Adrenal gland (tissue), 12 donors: ENCODE measurements around the gene CBL. TPM values are rescaled to one million over a fixed set of nuclear protein-coding genes. Genes with fewer than 3 reads are reported as not detected.
A peak's percentile ranks its signal among the peaks of the same experiment; 100 is the strongest.

ENCODE experiments used
- DNase-seq, 7 donors: peaks; one replicate each; pipeline ENCODE4 v3.0.0-alpha.2; 2019 to 2020
- H3K27ac ChIP-seq, 5 donors: fragments of 200-600 bp; sonication (generic) in 4 of 5; 1 replicate in 3 of 5; 2 replicates in 2 of 5; pipeline versions ENCODE4 v1.5.1 to v1.8.0; 2016 to 2020; ENCODE audit warnings: mild to moderate bottlenecking in 1 of 5
- H3K27me3 ChIP-seq: fragments of 200-600 bp; 2 replicates; pipeline ENCODE4 v1.8.0; 2021
- H3K36me3 ChIP-seq, 2 donors: fragments of 200-600 bp; replicated peaks in 1 of 2; 1 replicate in 1 of 2; 2 replicates in 1 of 2; pipeline versions ENCODE4 v1.5.1 to v1.8.0; 2018 to 2022
- H3K4me1 ChIP-seq, 2 donors: fragments of 200-600 bp; replicated peaks in 1 of 2; 1 replicate in 1 of 2; 2 replicates in 1 of 2; pipeline versions ENCODE4 v1.5.1 to v1.8.0; 2018 to 2021
- H3K4me3 ChIP-seq, 4 donors: fragments of 200-600 bp; sonication (generic) in 3 of 4; one replicate each; pipeline ENCODE4 v1.5.1; 2016 to 2018
- H3K9me3 ChIP-seq, 3 donors: fragments of 200-600 bp; sonication (generic) in 1 of 3; replicated peaks in 1 of 3; 1 replicate in 2 of 3; 2 replicates in 1 of 3; pipeline versions ENCODE4 v1.5.1 to v1.8.0; 2016 to 2021
- POLR2A ChIP-seq, 2 donors: fragments of 450-650 bp; IDR thresholded peaks; one replicate each; pipeline ENCODE4 v1.6.1; 2017; ENCODE audit warnings: antibody characterized with exemption in 2 of 2, mild to moderate bottlenecking in 2 of 2, moderate library complexity in 1 of 2
- WGBS, 4 donors: extraction: QIAGEN DNeasy Blood & Tissue Kit in 2 of 4; methylation state at CpG; one replicate each; pipeline versions ENCODE4 v1.1.5 to v1.1.7; 2013 to 2017; 5-methylcytosine and 5-hydroxymethylcytosine counted together
- intact Hi-C, 2 donors: fragments of 100-400 bp; cut with DNase I; formaldehyde crosslinking; loops; one replicate each; pipeline versions ENCODE4 v1.14.1 to v1.15.0; 2022 to 2023
- polyA plus RNA-seq, 3 donors: library from polyadenylated mRNA; stranded (reverse); fragments of 200-250 nt in 2 of 3; fragments of 350-450 nt in 1 of 3; fragmentation: Illumina TruSeq in 1 of 3; extraction: RNeasy Lipid Tissue Mini Kit (QIAGEN cat#74804) in 1 of 3; gene quantifications; one replicate each; pipeline ENCODE4 v1.2.3, GENCODE V29; 2013 to 2014
- total RNA-seq, 9 donors: library from RNA; depleted of rRNA in 4 of 9; stranded (reverse); fragments of >200 nt in 4 of 9; fragments of 120-200 nt in 1 of 9; fragmentation: NEBNext Ultra II Directional in 1 of 9; extraction: Animal tissue kit (Norgen Biotek cat#: 25700) in 1 of 9; gene quantifications; one replicate each; pipeline versions ENCODE4 v1.1.0 to v1.2.4, GENCODE V29; 2013 to 2023
- TF ChIP-seq, protein P1 (sequence below), 6 experiments: fragments of 450-650 bp in 4 of 6; fragments of 200-600 bp in 2 of 6; sonication (generic) in 1 of 6; IDR thresholded peaks; 1 replicate in 5 of 6; 2 replicates in 1 of 6; pipeline versions ENCODE4 v1.5.1 to v1.8.0; 2016 to 2021; ENCODE audit warnings: antibody characterized with exemption in 6 of 6, mild to moderate bottlenecking in 2 of 6, moderate library complexity in 1 of 6
- donor health status: healthy with polysubstance abuse.
- donor health status: Bipolar disorder and iron deficiency.
- donor health status: DM: yes; HTN: yes; CAD: no.
- donor health status: DM: no; HTN: no; CAD: no.
- donor health status: DM: no; HTN: no; CAD: no.
- donor health status: DM: yes; HTN: yes; CAD: no.

CBL gene
- total and polyA plus RNA-seq, 12 donors: 4.9 to 21.9 (median 13.5) TPM

DNA sequence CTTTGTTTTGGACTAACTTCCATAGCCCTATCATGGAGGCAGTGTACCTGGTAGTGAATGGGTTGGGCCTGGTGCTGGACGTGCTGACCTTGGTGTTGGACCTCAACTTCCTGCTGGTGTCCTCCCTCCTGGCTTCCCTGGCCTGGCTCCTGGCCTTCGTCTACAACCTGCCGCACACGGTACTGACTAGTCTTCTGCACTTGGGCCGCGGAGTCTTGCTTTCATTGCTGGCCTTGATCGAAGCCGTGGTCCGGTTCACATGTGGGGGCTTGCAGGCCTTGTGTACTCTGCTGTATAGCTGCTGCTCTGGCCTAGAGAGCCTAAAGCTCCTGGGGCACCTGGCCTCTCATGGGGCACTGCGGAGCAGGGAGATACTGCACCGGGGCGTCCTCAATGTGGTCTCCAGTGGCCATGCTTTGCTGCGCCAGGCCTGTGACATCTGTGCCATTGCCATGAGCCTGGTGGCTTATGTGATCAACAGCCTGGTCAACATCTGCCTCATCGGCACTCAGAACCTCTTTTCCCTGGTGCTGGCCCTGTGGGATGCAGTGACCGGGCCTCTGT, 129.0 kb downstream of the CBL start:
- no peak for DNase-seq
- peaks cover 16 to 38% of the 10 kb centered on the region in 2 donors for H3K4me1 ChIP-seq
- H3K36me3 ChIP-seq: peaks cover 0 to 11% of the 10 kb centered on the region in 2 donors
- no peak overlapping the region for H3K27ac ChIP-seq
- intact Hi-C loops: loop anchor here in 1 of 2 donors (10.0 kb wide), 2 partner anchors 60 to 130 kb away; partner anchors contain the start of gene CBL
- WGBS, 4 donors: 46 to 73% (median 55%) methylated on average over 6 to 15 of the region's 15 CpGs
- H3K4me3 ChIP-seq: peak overlapping the region in 2 of 4 donors; percentile 79 to 96
- TF ChIP-seq, protein P1, sequence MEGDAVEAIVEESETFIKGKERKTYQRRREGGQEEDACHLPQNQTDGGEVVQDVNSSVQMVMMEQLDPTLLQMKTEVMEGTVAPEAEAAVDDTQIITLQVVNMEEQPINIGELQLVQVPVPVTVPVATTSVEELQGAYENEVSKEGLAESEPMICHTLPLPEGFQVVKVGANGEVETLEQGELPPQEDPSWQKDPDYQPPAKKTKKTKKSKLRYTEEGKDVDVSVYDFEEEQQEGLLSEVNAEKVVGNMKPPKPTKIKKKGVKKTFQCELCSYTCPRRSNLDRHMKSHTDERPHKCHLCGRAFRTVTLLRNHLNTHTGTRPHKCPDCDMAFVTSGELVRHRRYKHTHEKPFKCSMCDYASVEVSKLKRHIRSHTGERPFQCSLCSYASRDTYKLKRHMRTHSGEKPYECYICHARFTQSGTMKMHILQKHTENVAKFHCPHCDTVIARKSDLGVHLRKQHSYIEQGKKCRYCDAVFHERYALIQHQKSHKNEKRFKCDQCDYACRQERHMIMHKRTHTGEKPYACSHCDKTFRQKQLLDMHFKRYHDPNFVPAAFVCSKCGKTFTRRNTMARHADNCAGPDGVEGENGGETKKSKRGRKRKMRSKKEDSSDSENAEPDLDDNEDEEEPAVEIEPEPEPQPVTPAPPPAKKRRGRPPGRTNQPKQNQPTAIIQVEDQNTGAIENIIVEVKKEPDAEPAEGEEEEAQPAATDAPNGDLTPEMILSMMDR (IDR thresholded peaks at IDR 0.05): no peak
- TF ChIP-seq POLR2A (IDR thresholded peaks at IDR 0.05): no peak
- no peaks in the 10 kb centered on the region for H3K9me3 ChIP-seq
- no peaks in the 10 kb centered on the region for H3K27me3 ChIP-seq

GRCh38 chr11:119335655-119336543, 129.8 kb downstream of the CBL start:
- 86 to 96% (median 91%) methylated on average over 16 to 30 of the region's 30 CpGs for WGBS, 4 donors
- intact Hi-C loops: loop anchor here in 1 of 2 donors (10.0 kb wide), 2 partner anchors 61 to 131 kb away; partner anchors contain the start of gene CBL
- H3K36me3 ChIP-seq: peaks cover 0 to 11% of the 10 kb centered on the region in 2 donors
- no peak overlapping the region for H3K27ac ChIP-seq
- H3K4me1 ChIP-seq: peaks cover 23 to 41% of the 10 kb centered on the region in 2 donors
- H3K4me3 ChIP-seq: no peak overlapping the region
- DNase-seq: peak in 1 of 7 donors; percentile 38
- no peaks in the 10 kb centered on the region for H3K27me3 ChIP-seq
- TF ChIP-seq, protein P1 (IDR thresholded peaks at IDR 0.05): no peak
- TF ChIP-seq POLR2A (IDR thresholded peaks at IDR 0.05): no peak
- H3K9me3 ChIP-seq: no peaks in the 10 kb centered on the region

DNA sequence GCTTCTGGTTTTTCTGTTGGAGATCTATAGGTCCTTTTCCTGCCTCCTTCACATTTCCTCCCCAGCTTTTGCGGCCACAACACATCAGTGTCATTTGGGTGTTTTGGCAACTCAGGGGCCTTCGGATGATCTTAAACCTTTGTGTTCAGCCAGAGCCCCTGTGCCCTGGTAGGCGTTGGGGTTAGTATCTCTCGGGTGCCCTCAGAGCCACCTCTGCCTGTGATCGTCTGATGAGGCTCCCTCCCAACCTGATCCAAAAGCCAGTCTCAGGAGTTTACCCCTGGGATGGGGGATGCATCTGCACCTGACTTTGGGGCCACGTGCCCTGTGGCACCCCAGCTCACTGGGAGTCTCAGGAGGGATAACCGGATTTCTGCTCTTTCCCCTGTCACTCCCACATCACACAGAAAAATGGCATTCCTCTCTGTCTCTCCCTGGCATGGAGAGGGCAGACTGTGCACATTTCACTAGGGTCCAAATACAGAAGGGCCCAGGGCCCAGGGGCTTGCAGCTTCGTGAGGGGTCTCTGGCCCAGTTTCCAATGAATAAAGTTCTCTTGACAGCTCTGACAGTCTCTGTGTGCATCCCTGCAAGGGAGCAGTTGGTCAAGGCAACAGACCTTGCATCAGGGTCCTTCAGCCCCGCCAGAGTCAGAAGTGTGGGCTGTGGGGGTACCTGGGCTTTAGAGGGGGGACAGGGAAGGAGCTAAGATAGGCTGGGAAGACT, 130.8 kb downstream of the CBL start:
- Histone ChIP-seq H3K9me3 (no peaks in the 10 kb centered on the region), H3K36me3 (peaks cover 0 to 11% of the 10 kb centered on the region in 2 donors), H3K27me3 (no peaks in the 10 kb centered on the region), H3K4me1 (peaks cover 23 to 50% of the 10 kb centered on the region in 2 donors), H3K4me3 (no peak overlapping the region), H3K27ac (no peak overlapping the region)
- 81 to 89% (median 87%) methylated on average over 9 of the region's 9 CpGs for WGBS, 4 donors
- no peak for DNase-seq
- TF ChIP-seq, protein P1 (IDR thresholded peaks at IDR 0.05): no peak
- no peak for TF ChIP-seq POLR2A (IDR thresholded peaks at IDR 0.05)
- intact Hi-C loops: loop anchor here in 1 of 2 donors (10.0 kb wide), 2 partner anchors 62 to 132 kb away; partner anchors contain the start of gene CBL
